Thyroid gland (tissue), 4 donors: Measurements from ENCODE around the gene RAP1GAP2.

Experiments used
- CTCF ChIP-seq, 6 experiments: fragments of 200-600 bp in 3 of 6; fragments of 450-650 bp in 3 of 6; sonication (generic) in 3 of 6; IDR thresholded peaks; one replicate each; pipeline ENCODE4 v1.5.1; 2016 to 2019; ENCODE audit warnings: antibody characterized with exemption in 6 of 6, mild to moderate bottlenecking in 2 of 6, inconsistent platforms in 1 of 6, moderate library complexity in 1 of 6
- POLR2A ChIP-seq, 2 donors: fragments of 450-650 bp; IDR thresholded peaks; one replicate each; pipeline ENCODE4 v1.6.1; 2017; ENCODE audit warnings: antibody characterized with exemption in 2 of 2, mild to moderate bottlenecking in 2 of 2, moderate library complexity in 1 of 2

GRCh38 chr17:2883544-2884213, 87.4 kb downstream of the RAP1GAP2 start:
- TF ChIP-seq POLR2A (IDR thresholded peaks at IDR 0.05) (no peak), CTCF (IDR thresholded peaks at IDR 0.05) (no peak)
